HG02870 (cell line): Measurements from ENCODE around the gene TMEM141.
"Not testable (repeated sequence)": the region's sequence is repeated elsewhere in the genome, so short reads cannot be mapped to it uniquely, and the experiment has no call there.

Source experiments
- ATAC-seq: cut with Tn5 transposase; IDR thresholded peaks from one replicate; pipeline ENCODE4 v1.9.1; 2021; ENCODE audit warnings: mild to moderate bottlenecking, moderate library complexity; ENCODE audit not compliant: unreplicated experiment

The TMEM141 gene

GRCh38 chr9:136754626-136755301 is 36.4 kb upstream of the TMEM141 start:
- ATAC-seq = no peak

- not testable (repeated sequence) for ATAC-seq
These were observed 35.6 kb upstream of the TMEM141 start for GRCh38 chr9:136755302-136756133.

- ATAC-seq = no peak
These were observed 35.1 kb upstream of the TMEM141 start for GRCh38 chr9:136756134-136756438.

GRCh38 chr9:136756836-136757235 is 34.3 kb upstream of the TMEM141 start:
- ATAC-seq = no peak

- ATAC-seq = no peak
These were observed 33.8 kb upstream of the TMEM141 start for GRCh38 chr9:136757328-136757727.

GRCh38 chr9:136757751-136758140 is 33.4 kb upstream of the TMEM141 start:
- no peak for ATAC-seq

GRCh38 chr9:136759001-136759400 is 32.1 kb upstream of the TMEM141 start:
- ATAC-seq = no peak

GRCh38 chr9:136759436-136760325 is 31.5 kb upstream of the TMEM141 start:
- no peak for ATAC-seq

- ATAC-seq = no peak
These were observed 30.7 kb upstream of the TMEM141 start for GRCh38 chr9:136760424-136760823.

- ATAC-seq = not testable (repeated sequence)
These were observed 30.2 kb upstream of the TMEM141 start for GRCh38 chr9:136760834-136761544.

- ATAC-seq = no peak
These were observed 29.6 kb upstream of the TMEM141 start for GRCh38 chr9:136761545-136761981.

GRCh38 chr9:136762221-136762691 is 28.9 kb upstream of the TMEM141 start:
- no peak for ATAC-seq

GRCh38 chr9:136762915-136763648 is 28.1 kb upstream of the TMEM141 start:
- ATAC-seq = no peak

- ATAC-seq = no peak
These were observed 27.5 kb upstream of the TMEM141 start for GRCh38 chr9:136763649-136764035.

- ATAC-seq = no peak
These were observed 26.7 kb upstream of the TMEM141 start, which contains the start of gene LCN15 for GRCh38 chr9:136764301-136764891. Gene LCN15, minus strand, starts transcription at chr9:136764518. Its CDS starts 30 bp downstream, at chr9:136764488.

- no peak for ATAC-seq
These were observed 26.1 kb upstream of the TMEM141 start for GRCh38 chr9:136765041-136765440.

GRCh38 chr9:136765745-136766409 is 25.3 kb upstream of the TMEM141 start:
- ATAC-seq = peak; percentile 56

- ATAC-seq = not testable (repeated sequence)
These were observed 24.6 kb upstream of the TMEM141 start for GRCh38 chr9:136766410-136767120.
